Activated T-helper 17 cell treated with anti-CD3 and anti-CD28 coated beads, Interleukin-2, amount 50 U/mL, for 72 hours (primary cell): Measurements from ENCODE around the gene UGT1A5. TPM values are rescaled to one million over a fixed set of nuclear protein-coding genes. Genes with fewer than 3 reads are reported as not detected.

Experiments used
- ATAC-seq: fragments of 150-1000 bp; cut with Tn5 transposase; replicated peaks from 2 replicates; pipeline ENCODE4 v1.10.0; 2021; ENCODE audit warnings: mild to moderate bottlenecking, moderate library complexity
- H3K27ac Mint-ChIP-seq: one replicate; pipeline ENCODE4 v1.8.0; 2022; ENCODE audit warnings: mixed read lengths
- H3K27me3 Mint-ChIP-seq: one replicate; pipeline ENCODE4 v1.8.0; 2022; ENCODE audit warnings: mixed read lengths
- H3K36me3 Mint-ChIP-seq: one replicate; pipeline ENCODE4 v1.8.0; 2022; ENCODE audit warnings: low read depth, mild to moderate bottlenecking, mixed read lengths
- H3K4me1 Mint-ChIP-seq: one replicate; pipeline ENCODE4 v1.8.0; 2022; ENCODE audit warnings: mixed read lengths
- H3K4me3 Mint-ChIP-seq: one replicate; pipeline ENCODE4 v1.8.0; 2022; ENCODE audit warnings: mild to moderate bottlenecking, mixed read lengths
- H3K9me3 Mint-ChIP-seq: one replicate; pipeline ENCODE4 v1.8.0; 2022; ENCODE audit warnings: mixed read lengths
- total RNA-seq, 2 donors: library from RNA; stranded (reverse); gene quantifications; one replicate each; pipeline ENCODE4 v1.2.3, GENCODE V29; 2022

Gene UGT1A5
- total RNA-seq, 2 donors from 2014 or later: not detected

GRCh38 chr2:233822101-233822771, 109.5 kb downstream of the UGT1A5 start:
- no peaks in the 10 kb centered on the region for H3K9me3 Mint-ChIP-seq
- H3K27ac Mint-ChIP-seq: no peak overlapping the region
- peaks cover 16% of the 10 kb centered on the region for H3K27me3 Mint-ChIP-seq
- no peaks in the 10 kb centered on the region for H3K4me1 Mint-ChIP-seq
- no peak overlapping the region for H3K4me3 Mint-ChIP-seq
- no peak for ATAC-seq
- no peaks in the 10 kb centered on the region for H3K36me3 Mint-ChIP-seq

Other genes with a start within 250 kb of the UGT1A5 start
- gene USP40, start 146.1 kb upstream of the UGT1A5 start, total RNA-seq: 10 to 100 TPM; 11.3 to 13.5 TPM
- gene UGT1A8, start 95.3 kb upstream of the UGT1A5 start, total RNA-seq: under 1 TPM in 1 of 2 donors, not detected in 1; 0.42 TPM
- under 1 TPM in 1 of 2 donors, not detected in 1; 0.16 TPM for gene UGT1A10, start 76.5 kb upstream of the UGT1A5 start, total RNA-seq
- gene UGT1A9, start 41.0 kb upstream of the UGT1A5 start, total RNA-seq: under 1 TPM in 1 of 2 donors, not detected in 1; 0.19 TPM
- gene UGT1A7, start 31.0 kb upstream of the UGT1A5 start, total RNA-seq: not detected
- gene UGT1A6, start 20.0 kb upstream of the UGT1A5 start, total RNA-seq: not detected
- not detected for gene UGT1A4, start 5.8 kb downstream of the UGT1A5 start, total RNA-seq
- not detected for gene UGT1A3, start 16.1 kb downstream of the UGT1A5 start, total RNA-seq
- not detected for gene UGT1A1, start 47.4 kb downstream of the UGT1A5 start, total RNA-seq
- not detected for gene MROH2A, start 65.4 kb downstream of the UGT1A5 start, total RNA-seq
- gene HJURP, start 141.6 kb downstream of the UGT1A5 start, total RNA-seq: 100 to 1,000 TPM in 1 of 2 donors, 10 to 100 TPM in 1; 90.4 to 147 TPM
- gene TRPM8, start 204.5 kb downstream of the UGT1A5 start, total RNA-seq: under 1 TPM in 1 of 2 donors, not detected in 1; 0.21 TPM